ENCODE measurements around the gene SLC5A2.
"Not testable (repeated sequence)": the region's sequence is repeated elsewhere in the genome, so short reads cannot be mapped to it uniquely, and the experiment has no call there.

Gene SLC5A2

DNA sequence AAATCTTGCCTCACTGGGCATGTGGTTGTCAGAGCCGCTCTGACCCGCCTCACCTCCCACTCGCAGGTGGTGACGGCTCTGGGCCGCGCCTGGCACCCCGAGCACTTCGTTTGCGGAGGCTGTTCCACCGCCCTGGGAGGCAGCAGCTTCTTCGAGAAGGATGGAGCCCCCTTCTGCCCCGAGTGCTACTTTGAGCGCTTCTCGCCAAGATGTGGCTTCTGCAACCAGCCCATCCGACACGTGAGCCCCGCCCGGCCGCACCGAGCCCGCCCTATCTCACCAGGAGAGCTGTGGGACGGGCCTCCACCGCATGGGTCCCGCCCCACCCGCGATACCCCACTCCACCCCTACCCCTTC is 7.0 kb upstream of the SLC5A2 start:
- no peak for DNase-seq (ENCODE audit: low spot score)

DNA sequence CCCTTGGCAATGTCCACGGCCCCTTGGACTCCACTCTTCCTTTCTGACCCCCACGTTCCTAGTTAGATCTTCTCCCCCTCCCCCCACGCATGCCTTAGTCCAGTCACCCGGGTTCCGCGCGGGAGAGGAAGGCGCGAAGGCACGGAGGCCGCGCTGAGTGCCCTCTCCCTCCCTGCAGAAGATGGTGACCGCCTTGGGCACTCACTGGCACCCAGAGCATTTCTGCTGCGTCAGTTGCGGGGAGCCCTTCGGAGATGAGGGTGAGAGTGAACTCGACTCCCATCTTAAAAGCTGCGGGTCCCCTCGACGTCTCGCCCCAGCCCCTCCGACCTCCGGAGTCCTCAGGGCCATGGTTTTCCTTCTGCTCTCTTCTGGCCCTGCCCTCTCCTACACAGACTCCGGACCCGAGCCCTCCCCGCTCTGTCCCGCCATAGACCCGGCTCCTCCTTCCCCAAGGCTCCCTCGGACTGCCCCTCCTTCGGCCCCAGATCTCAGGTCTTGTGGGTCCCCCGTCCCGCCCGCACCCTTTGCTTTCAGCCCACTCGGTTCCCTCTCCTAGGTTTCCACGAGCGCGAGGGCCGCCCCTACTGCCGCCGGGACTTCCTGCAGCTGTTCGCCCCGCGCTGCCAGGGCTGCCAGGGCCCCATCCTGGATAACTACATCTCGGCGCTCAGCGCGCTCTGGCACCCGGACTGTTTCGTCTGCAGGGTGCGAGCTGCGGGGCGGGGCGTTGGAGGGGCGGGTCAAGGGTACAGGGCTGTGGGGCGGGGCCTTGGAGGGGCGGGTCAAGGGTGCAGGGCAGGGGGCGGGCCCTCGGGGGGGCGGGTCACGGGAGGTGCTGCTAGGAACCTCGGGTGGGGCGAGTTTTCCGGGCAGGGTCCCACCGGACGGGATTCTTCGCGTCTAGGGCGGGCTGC is 6.4 kb upstream of the SLC5A2 start:
- DNase-seq (ENCODE audit: low spot score): no peak

- no peak for DNase-seq (ENCODE audit: low spot score)
These were observed 5.4 kb upstream of the SLC5A2 start for GRCh38 chr16:31477220-31478216.

DNA sequence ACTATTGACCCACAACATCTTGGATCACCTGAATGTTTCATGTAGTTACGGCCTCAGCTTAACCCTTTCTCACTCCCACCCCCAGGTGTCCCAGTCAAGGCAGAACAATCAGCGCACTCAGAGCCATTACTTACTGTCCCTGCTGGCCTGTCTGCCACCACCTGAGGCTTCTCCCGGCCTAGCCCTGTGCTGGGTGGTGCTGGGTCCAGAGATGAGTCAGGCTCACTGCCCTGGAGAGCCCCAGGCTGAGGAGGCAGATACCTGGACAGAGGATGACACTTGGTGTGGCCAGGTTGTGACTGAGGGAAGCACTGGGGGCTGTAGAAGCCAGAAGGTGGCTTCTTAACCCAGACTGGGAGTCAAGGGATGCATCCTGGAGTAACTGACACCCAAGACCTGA is 4.0 kb upstream of the SLC5A2 start:
- no peak for DNase-seq (ENCODE audit: low spot score)

GRCh38 chr16:31479751-31480150 is 3.2 kb upstream of the SLC5A2 start:
- DNase-seq (ENCODE audit: low spot score): no peak

DNA sequence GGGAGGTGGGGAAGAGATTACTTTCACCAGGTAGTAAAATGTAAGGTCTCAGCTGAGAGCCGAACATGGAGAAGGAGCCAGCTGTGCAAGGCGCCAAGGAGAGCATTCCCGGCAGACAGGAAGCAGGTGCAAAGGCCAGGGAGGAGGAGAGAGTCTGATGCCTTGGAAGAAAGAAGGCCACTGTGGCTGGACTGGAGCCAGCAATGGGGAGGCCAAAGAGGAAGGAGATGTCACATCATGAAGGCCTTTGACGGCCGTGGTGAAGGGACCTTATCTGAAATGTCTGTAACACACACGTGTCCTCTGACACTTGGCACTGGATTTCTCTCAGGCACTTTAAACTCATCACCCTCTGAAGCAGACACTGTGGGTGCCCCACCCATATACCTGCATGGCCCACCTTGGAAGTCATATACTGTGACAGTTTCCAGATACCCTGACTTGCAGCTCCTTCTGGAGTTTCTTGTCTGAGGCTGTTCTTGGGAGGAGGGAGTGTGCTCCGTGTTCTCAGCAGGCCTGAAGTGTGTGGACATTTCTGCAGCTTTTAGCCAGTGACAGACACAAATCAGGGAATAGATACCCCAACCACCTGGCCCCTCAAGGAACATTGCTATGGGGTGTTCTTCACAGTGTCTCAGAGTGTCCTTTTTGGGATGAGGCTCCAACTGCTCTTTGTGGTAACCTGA is 1.9 kb upstream of the SLC5A2 start:
- no peak for DNase-seq (ENCODE audit: low spot score)

DNA sequence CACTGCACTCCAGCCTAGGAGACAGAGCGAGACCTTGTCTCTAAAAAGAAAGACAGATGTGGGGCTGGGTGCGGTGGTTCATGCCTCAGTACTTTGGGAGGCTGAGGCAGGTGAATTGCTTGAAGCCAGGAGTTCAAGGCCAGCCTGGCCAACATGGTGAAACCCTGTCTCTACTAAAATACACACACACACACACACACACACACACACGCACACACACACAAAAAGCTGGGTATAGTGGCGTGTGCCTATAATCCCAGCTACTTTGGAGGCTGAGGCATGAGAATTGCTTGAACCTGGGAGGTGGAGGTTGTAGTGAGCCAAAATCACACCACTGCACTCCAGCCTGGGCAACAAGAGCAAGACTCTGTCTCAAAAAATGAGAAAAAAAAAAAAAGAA is 1.1 kb downstream of the SLC5A2 start:
- not testable (repeated sequence) for DNase-seq (ENCODE audit: low spot score)

- DNase-seq (ENCODE audit: low spot score): no peak
These were observed 1.7 kb downstream of the SLC5A2 start for GRCh38 chr16:31484491-31485171.

GRCh38 chr16:31485571-31485970 is 2.6 kb downstream of the SLC5A2 start:
- no peak for DNase-seq (ENCODE audit: low spot score)

DNA sequence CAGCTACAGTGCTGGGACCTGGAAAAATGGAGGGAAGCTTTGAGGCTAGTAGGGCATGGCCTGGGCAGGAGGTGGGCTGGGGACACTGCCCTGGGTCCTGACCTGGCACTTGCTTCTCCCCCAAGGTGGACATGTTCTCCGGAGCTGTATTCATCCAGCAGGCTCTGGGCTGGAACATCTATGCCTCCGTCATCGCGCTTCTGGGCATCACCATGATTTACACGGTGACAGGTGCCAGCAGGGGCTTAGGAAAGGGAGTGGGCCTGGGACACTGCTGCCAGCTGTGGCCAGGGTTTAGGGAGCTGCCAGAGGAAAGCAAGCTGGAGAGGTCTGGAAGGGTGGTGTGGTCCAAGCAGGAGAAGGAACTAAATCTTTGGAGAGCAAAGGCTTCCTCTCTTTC is 3.1 kb downstream of the SLC5A2 start:
- no peak for DNase-seq (ENCODE audit: low spot score)

DNA sequence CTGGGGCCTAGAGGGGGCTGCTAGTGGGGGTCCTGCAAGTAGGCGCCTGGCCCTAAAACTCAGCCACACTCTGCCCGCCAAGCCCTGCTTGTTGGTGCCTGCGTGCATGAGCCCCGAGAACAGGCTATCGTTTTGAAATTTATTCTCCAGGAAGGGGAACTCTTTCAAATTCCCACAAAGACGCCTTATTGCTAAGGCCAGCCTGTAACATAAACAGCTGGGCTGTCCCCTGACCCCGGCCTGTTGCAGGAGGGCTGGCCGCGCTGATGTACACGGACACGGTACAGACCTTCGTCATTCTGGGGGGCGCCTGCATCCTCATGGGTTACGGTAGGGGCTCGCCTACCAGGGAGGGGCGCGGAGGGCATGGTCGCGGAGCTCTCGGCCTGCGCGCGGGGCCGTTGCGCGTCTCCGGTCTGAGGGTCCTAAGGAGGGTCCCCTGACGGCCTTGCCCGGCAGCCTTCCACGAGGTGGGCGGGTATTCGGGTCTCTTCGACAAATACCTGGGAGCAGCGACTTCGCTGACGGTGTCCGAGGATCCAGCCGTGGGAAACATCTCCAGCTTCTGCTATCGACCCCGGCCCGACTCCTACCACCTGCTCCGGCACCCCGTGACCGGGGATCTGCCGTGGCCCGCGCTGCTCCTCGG is 4.3 kb downstream of the SLC5A2 start:
- DNase-seq (ENCODE audit: low spot score): no peak

GRCh38 chr16:31487720-31488467 is 5.0 kb downstream of the SLC5A2 start:
- peak; percentile 63 for DNase-seq (ENCODE audit: low spot score)

- no peak for DNase-seq (ENCODE audit: low spot score)
These were observed 5.8 kb downstream of the SLC5A2 start for GRCh38 chr16:31488468-31489297.

- no peak for DNase-seq (ENCODE audit: low spot score)
These were observed 6.3 kb downstream of the SLC5A2 start for GRCh38 chr16:31489298-31489564.

- DNase-seq (ENCODE audit: low spot score): no peak
These were observed 7.0 kb downstream of the SLC5A2 start for GRCh38 chr16:31489616-31490584.

- DNase-seq (ENCODE audit: low spot score): no peak
These were observed 9.0 kb downstream of the SLC5A2 start for GRCh38 chr16:31491778-31492418.

DNA sequence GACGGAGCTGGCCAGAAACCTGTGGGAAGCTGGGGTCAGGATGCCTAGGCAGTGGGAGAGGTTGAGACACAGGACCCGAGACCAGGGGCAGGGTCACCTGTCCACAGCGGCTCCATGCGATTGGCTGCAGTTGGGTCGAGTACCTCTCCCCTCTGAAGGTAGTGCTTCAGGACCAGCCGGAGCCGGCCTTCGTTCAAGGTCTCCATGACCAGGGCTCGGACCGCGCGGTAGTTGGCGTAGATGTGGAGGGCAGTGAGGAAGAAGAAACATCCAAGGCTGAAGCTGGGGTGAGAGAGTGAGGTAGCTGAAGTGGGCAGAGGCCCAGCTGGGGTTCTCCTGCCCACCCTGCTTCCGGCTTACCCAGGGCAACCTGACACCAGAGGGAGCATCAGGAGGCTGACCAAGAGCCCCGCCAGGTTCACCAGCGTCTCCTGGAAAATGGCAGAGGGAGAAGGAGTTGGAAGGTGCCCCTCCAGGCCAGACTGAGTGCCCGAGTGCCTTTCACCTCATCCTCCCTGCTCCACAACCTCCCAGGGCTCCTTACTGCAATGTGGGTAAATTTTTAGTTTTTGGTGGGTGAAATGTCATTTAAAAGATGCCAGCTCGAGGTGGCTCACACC is 10.7 kb downstream of the SLC5A2 start:
- DNase-seq (ENCODE audit: low spot score): no peak

GRCh38 chr16:31496670-31497069 is 13.7 kb downstream of the SLC5A2 start:
- DNase-seq (ENCODE audit: low spot score): no peak

Data from GM03348 (cell line).